Measurements from ENCODE around the gene ARL1. TPM values are rescaled to one million over a fixed set of nuclear protein-coding genes. Genes with fewer than 3 reads are reported as not detected.
"Not testable (repeated sequence)": the region's sequence is repeated elsewhere in the genome, so short reads cannot be mapped to it uniquely, and the experiment has no call there.

The ARL1 gene
- total RNA-seq, 1 experiment from 2014 or later: 107 TPM

DNA sequence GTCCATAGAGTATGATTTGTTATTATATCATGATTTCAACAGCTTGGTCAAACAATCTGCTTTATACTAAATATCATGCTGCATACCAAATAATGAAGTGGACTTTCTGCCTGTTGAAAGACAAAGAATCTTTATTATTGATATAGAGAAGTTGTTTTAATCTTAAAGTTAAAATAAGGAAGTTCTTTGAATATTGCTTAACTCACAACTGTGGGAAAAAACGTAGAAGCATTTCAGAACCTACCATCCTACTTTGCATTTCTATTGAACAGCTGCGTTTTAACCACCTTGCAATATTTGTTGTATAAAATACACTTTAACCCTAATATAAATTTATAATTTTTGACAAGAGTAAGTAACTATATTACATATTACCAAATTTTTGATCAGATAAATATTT lies 22.9 kb upstream of the ARL1 start:
- Histone ChIP-seq H3K4me2 (ENCODE audit: low read length) (no peak overlapping the region), H3K79me2 (ENCODE audit: low read length) (no peaks in the 10 kb centered on the region), H3K36me3 (ENCODE audit: low read depth, low read length) (no peaks in the 10 kb centered on the region), H3K4me1 (ENCODE audit: insufficient read depth, low read length) (no peaks in the 10 kb centered on the region), H3K9me2 (replicated peaks; ENCODE audit: low read length) (no peaks in the 10 kb centered on the region), H3K4me3 (ENCODE audit: low read length) (no peak overlapping the region), H3F3A (ENCODE audit: low read length, unreplicated experiment) (no peaks in the 10 kb centered on the region), H4K20me1 (ENCODE audit: low read length) (no peaks in the 10 kb centered on the region), H2AFZ (ENCODE audit: low read length) (no peak overlapping the region), H3K27ac (ENCODE audit: low read length) (no peak overlapping the region), H3K9ac (ENCODE audit: low read length) (no peak overlapping the region), H3K9me3 (ENCODE audit: low read length) (no peaks in the 10 kb centered on the region), H3K27me3 (ENCODE audit: low read length) (peaks cover 10% of the 10 kb centered on the region; the same call in 1 of the 2 replicates)
- POLR2A ChIA-PET (ENCODE audit: unreplicated experiment): interaction anchor here (0.7 kb wide), 1 partner anchor 93 kb away, joined by 3 read pairs; no protein-coding TSS in a partner anchor
- no peak for ATAC-seq
- BruUV-seq (replicated peaks): no TSS peak
- intact Hi-C loops (cut with micrococcal nuclease): no loop called here
- no peak for TF ChIP-seq EZH2phosphoT487 (IDR thresholded peaks at IDR 0.05; ENCODE audit: borderline replicate concordance, low read length)
- TF ChIP-seq, protein P1, sequence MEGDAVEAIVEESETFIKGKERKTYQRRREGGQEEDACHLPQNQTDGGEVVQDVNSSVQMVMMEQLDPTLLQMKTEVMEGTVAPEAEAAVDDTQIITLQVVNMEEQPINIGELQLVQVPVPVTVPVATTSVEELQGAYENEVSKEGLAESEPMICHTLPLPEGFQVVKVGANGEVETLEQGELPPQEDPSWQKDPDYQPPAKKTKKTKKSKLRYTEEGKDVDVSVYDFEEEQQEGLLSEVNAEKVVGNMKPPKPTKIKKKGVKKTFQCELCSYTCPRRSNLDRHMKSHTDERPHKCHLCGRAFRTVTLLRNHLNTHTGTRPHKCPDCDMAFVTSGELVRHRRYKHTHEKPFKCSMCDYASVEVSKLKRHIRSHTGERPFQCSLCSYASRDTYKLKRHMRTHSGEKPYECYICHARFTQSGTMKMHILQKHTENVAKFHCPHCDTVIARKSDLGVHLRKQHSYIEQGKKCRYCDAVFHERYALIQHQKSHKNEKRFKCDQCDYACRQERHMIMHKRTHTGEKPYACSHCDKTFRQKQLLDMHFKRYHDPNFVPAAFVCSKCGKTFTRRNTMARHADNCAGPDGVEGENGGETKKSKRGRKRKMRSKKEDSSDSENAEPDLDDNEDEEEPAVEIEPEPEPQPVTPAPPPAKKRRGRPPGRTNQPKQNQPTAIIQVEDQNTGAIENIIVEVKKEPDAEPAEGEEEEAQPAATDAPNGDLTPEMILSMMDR (conservative IDR thresholded peaks at IDR 0.05; ENCODE audit: low read depth, low read length): no peak
- no peak for TF ChIP-seq EZH2 (IDR thresholded peaks at IDR 0.05; ENCODE audit: low read length, unreplicated experiment)
- DNase-seq: no peak
- CTCF ChIA-PET: no interaction called here

DNA sequence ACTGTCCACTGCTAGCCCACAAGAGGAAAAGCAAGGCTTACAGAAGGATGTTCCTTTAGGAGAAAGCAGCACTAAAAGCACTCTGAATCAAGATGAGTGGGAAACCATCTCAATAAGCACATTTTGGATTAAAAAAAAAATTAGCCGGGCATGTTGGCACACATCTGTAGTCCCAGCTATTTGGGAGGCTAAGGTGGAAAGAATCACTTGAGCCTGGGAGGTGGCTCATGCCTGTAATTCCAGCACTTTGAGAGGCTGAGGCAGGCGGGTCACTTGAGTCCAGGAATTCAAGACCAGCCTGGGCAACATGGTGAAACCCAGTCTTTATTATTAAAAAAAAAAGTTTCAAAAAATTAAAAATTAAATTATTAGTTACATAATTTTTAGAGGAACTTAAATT lies 17.0 kb upstream of the ARL1 start:
- TF ChIP-seq, protein P1 (conservative IDR thresholded peaks at IDR 0.05; ENCODE audit: low read depth, low read length): no peak
- no peak for TF ChIP-seq EZH2 (IDR thresholded peaks at IDR 0.05; ENCODE audit: low read length, unreplicated experiment)
- no peak for TF ChIP-seq EZH2phosphoT487 (IDR thresholded peaks at IDR 0.05; ENCODE audit: borderline replicate concordance, low read length)
- Histone ChIP-seq H2AFZ (ENCODE audit: low read length) (no peak overlapping the region), H3F3A (ENCODE audit: low read length, unreplicated experiment) (no peaks in the 10 kb centered on the region), H3K36me3 (ENCODE audit: low read depth, low read length) (no peaks in the 10 kb centered on the region), H4K20me1 (ENCODE audit: low read length) (no peaks in the 10 kb centered on the region), H3K9me3 (ENCODE audit: low read length) (no peaks in the 10 kb centered on the region), H3K4me1 (ENCODE audit: insufficient read depth, low read length) (no peaks in the 10 kb centered on the region), H3K79me2 (ENCODE audit: low read length) (no peaks in the 10 kb centered on the region), H3K27ac (ENCODE audit: low read length) (no peak overlapping the region), H3K4me3 (ENCODE audit: low read length) (no peak overlapping the region), H3K4me2 (ENCODE audit: low read length) (no peak overlapping the region), H3K27me3 (ENCODE audit: low read length) (0 out of 2 replicates have a peak, but pooled peaks cover 3% of the 10 kb centered on the region), H3K9me2 (replicated peaks; ENCODE audit: low read length) (no peaks in the 10 kb centered on the region), H3K9ac (ENCODE audit: low read length) (no peak overlapping the region)
- ATAC-seq (no peak), DNase-seq (no peak)
- ChIA-PET POLR2A (ENCODE audit: unreplicated experiment) (no interaction called here), CTCF (no interaction called here)
- no TSS peak for BruUV-seq (replicated peaks)
- intact Hi-C loops (cut with micrococcal nuclease): no loop called here

DNA sequence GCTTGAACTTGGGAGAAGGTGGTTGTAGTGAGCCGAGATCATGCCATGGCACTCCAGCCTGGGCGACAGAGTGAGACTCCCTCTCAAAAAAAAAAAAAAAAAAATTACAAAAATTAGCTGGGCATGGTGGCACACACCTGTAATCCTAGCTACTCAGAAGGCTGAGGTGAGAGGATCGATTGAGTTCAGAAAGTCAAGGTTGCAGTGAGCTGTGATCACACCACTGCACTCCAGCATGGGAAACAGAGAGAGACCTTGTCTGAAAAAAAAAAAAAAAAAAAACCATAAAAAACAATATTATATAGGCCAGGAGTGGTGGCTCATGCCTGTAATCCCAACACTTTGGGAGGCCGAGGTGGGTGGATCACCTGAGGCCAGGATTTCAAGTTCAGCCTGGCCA lies 14.5 kb upstream of the ARL1 start:
- H3F3A ChIP-seq (ENCODE audit: low read length, unreplicated experiment); H3K27me3 ChIP-seq (ENCODE audit: low read length); H3K4me1 ChIP-seq (ENCODE audit: insufficient read depth, low read length); intact Hi-C loops (cut with micrococcal nuclease); H2AFZ ChIP-seq (ENCODE audit: low read length); H3K9me3 ChIP-seq (ENCODE audit: low read length); H3K4me3 ChIP-seq (ENCODE audit: low read length); H3K79me2 ChIP-seq (ENCODE audit: low read length); H3K36me3 ChIP-seq (ENCODE audit: low read depth, low read length); H3K4me2 ChIP-seq (ENCODE audit: low read length); BruUV-seq (replicated peaks); CTCF ChIA-PET; H4K20me1 ChIP-seq (ENCODE audit: low read length); H3K27ac ChIP-seq (ENCODE audit: low read length); POLR2A ChIA-PET (ENCODE audit: unreplicated experiment); ATAC-seq; DNase-seq; H3K9me2 ChIP-seq (replicated peaks; ENCODE audit: low read length); H3K9ac ChIP-seq (ENCODE audit: low read length): not testable (repeated sequence)

All from PC-3 (cell line).